ELF-1 (cell line): Measurements from ENCODE around the gene ALOX12B.
A peak's percentile ranks its signal among the peaks of the same experiment; 100 is the strongest.

Experiments
- DNase-seq: peaks from one replicate; pipeline ENCODE4 v3.0.0-alpha.2; 2016; ENCODE audit warnings: low read depth, low spot score

Gene ALOX12B

GRCh38 chr17:8087075-8087951, at the start of gene ALOX12B:
Gene ALOX12B (minus strand): TSS chr17:8087716. CDS start chr17:8087442, 274 bp downstream.
- no peak for DNase-seq

GRCh38 chr17:8133941-8134340, 46.4 kb upstream of the ALOX12B start:
- no peak for DNase-seq

- DNase-seq: peak; percentile 80
Observed at GRCh38 chr17:8133399-8133798, 45.9 kb upstream of the ALOX12B start.

GRCh38 chr17:8131844-8132441, 44.4 kb upstream of the ALOX12B start:
- no peak for DNase-seq

GRCh38 chr17:8128125-8128784, 40.7 kb upstream of the ALOX12B start:
- no peak for DNase-seq

- DNase-seq: peak; percentile 72
Observed at GRCh38 chr17:8126491-8127066, 39.1 kb upstream of the ALOX12B start.

GRCh38 chr17:8125947-8126490, 38.5 kb upstream of the ALOX12B start:
- peak; percentile 66 for DNase-seq

- DNase-seq: peak; percentile 90
Observed at GRCh38 chr17:8125154-8125946, 37.8 kb upstream of the ALOX12B start.

GRCh38 chr17:8124350-8125153, 37.0 kb upstream of the ALOX12B start:
- peak; percentile 50 for DNase-seq

GRCh38 chr17:8123695-8124349, 36.3 kb upstream of the ALOX12B start, which contains the start of gene HES7:
Gene HES7 (minus strand): TSS chr17:8124106. CDS start chr17:8124084, 22 bp downstream.
- peak; percentile 53 for DNase-seq

GRCh38 chr17:8122924-8123694, 35.6 kb upstream of the ALOX12B start:
- peak; percentile 47 for DNase-seq

GRCh38 chr17:8122422-8122923, 35.0 kb upstream of the ALOX12B start:
- peak; percentile 40 for DNase-seq

- DNase-seq: peak; percentile 74
Observed at GRCh38 chr17:8121681-8122421, 34.3 kb upstream of the ALOX12B start.

- DNase-seq: no peak
Observed at GRCh38 chr17:8121407-8121680, 33.8 kb upstream of the ALOX12B start.

GRCh38 chr17:8120520-8121406, 33.2 kb upstream of the ALOX12B start:
- peak; percentile 95 for DNase-seq

- peak; percentile 97 for DNase-seq
Observed at GRCh38 chr17:8119581-8120519, 32.3 kb upstream of the ALOX12B start.
